Sigmoid colon (tissue), 7 donors: ENCODE data around the gene SLC41A1. TPM values are rescaled to one million over a fixed set of nuclear protein-coding genes. Genes with fewer than 3 reads are reported as not detected.

Experiments used
- DNase-seq: peaks from one replicate; pipeline ENCODE4 v3.0.0-alpha.2; 2019
- H3K27ac ChIP-seq, 4 donors: fragments of 200-600 bp; sonication (generic); one replicate each; pipeline ENCODE4 v1.5.1; 2016 to 2019; ENCODE audit warnings: mild to moderate bottlenecking in 1 of 4
- H3K27me3 ChIP-seq, 3 donors: fragments of 200-600 bp; sonication (generic); one replicate each; pipeline ENCODE4 v1.5.1; 2019; ENCODE audit warnings: mild to moderate bottlenecking in 1 of 3
- H3K36me3 ChIP-seq, 4 donors: fragments of 200-600 bp; sonication (generic); one replicate each; pipeline ENCODE4 v1.5.1; 2016 to 2019
- H3K4me1 ChIP-seq, 4 donors: fragments of 200-600 bp; sonication (generic); one replicate each; pipeline ENCODE4 v1.5.1; 2017 to 2019
- H3K4me3 ChIP-seq, 4 donors: fragments of 200-600 bp; sonication (generic); one replicate each; pipeline ENCODE4 v1.5.1; 2017 to 2019; ENCODE audit warnings: mild to moderate bottlenecking in 2 of 4, moderate library complexity in 1 of 4
- H3K9me3 ChIP-seq, 4 donors: fragments of 200-600 bp in 3 of 4; sonication (generic) in 3 of 4; one replicate each; pipeline versions ENCODE4 v1.5.1 to v1.6.1; 2013 to 2019
- CTCF ChIP-seq, 4 experiments: fragments of 450-650 bp in 3 of 4; fragments of 200-600 bp in 1 of 4; IDR thresholded peaks; one replicate each; pipeline ENCODE4 v1.5.1; 2016 to 2019; ENCODE audit warnings: antibody characterized with exemption in 4 of 4, mild to moderate bottlenecking in 3 of 4, moderate library complexity in 2 of 4
- EP300 ChIP-seq, 4 donors: sonication (generic); formaldehyde crosslinking; IDR thresholded peaks; one replicate each; pipeline ENCODE4 v1.6.1; 2017; ENCODE audit warnings: antibody characterized with exemption in 4 of 4
- POLR2A ChIP-seq, 2 donors: fragments of 450-650 bp; IDR thresholded peaks; one replicate each; pipeline ENCODE4 v1.6.1; 2016; ENCODE audit warnings: antibody characterized with exemption in 2 of 2, mild to moderate bottlenecking in 2 of 2, moderate library complexity in 2 of 2
- POLR2AphosphoS5 ChIP-seq, 4 donors: sonication (generic); formaldehyde crosslinking; IDR thresholded peaks; one replicate each; pipeline ENCODE4 v1.6.1; 2017; ENCODE audit warnings: antibody characterized with exemption in 4 of 4
- WGBS, 2 donors: extraction: QIAGEN DNeasy Blood & Tissue Kit; methylation state at CpG; one replicate each; pipeline ENCODE4 v1.1.7; 2013; 5-methylcytosine and 5-hydroxymethylcytosine counted together
- intact Hi-C: fragments of 100-400 bp; cut with DNase I; formaldehyde crosslinking; loops from one replicate; pipeline ENCODE4 v1.15.1; 2023
- polyA plus RNA-seq, 3 donors: library from polyadenylated mRNA; stranded (reverse); fragments of 200-250 nt; gene quantifications; one replicate each; pipeline ENCODE4 v1.2.3, GENCODE V29; 2013
- total RNA-seq, 4 donors: library from RNA; depleted of rRNA; stranded (reverse); fragments of >200 nt; gene quantifications; one replicate each; pipeline ENCODE4 v1.1.0, GENCODE V29; 2016
- donor health status: healthy with polysubstance abuse.
- donor health status: Bipolar disorder and iron deficiency.
- donor health status: healthy.

The SLC41A1 gene
- total and polyA plus RNA-seq, 7 donors, result 1.8 to 46.3 (median 11.4) TPM

GRCh38 chr1:205852969-205853368 is 40.0 kb upstream of the SLC41A1 start:
- intact Hi-C loops, result no loop called here
- H3K9me3 ChIP-seq, result peaks cover 0 to 5% (median 0%) of the 10 kb centered on the region in 4 donors
- H3K4me3 ChIP-seq, result no peak overlapping the region
- TF ChIP-seq CTCF (IDR thresholded peaks at IDR 0.05) (no peak), POLR2A (IDR thresholded peaks at IDR 0.05) (no peak), POLR2AphosphoS5 (IDR thresholded peaks at IDR 0.05) (no peak), EP300 (IDR thresholded peaks at IDR 0.05) (no peak)
- H3K36me3 ChIP-seq, result no peaks in the 10 kb centered on the region
- no peak overlapping the region for H3K27ac ChIP-seq
- no peak for DNase-seq
- H3K4me1 ChIP-seq, result peaks cover 0 to 7% (median 3%) of the 10 kb centered on the region in 4 donors
- no peaks in the 10 kb centered on the region for H3K27me3 ChIP-seq

- no peak overlapping the region for H3K27ac ChIP-seq
- WGBS, 2 donors, result 39 to 75% methylated on average over 4 of the region's 4 CpGs
Observed at GRCh38 chr1:205851993-205852392, 39.0 kb upstream of the SLC41A1 start.

GRCh38 chr1:205849619-205850355 is 36.8 kb upstream of the SLC41A1 start, which contains the start of gene PM20D1:
Gene PM20D1 (minus strand): TSS chr1:205850132. CDS start chr1:205850072, 60 bp downstream.
- no peak for TF ChIP-seq EP300 (IDR thresholded peaks at IDR 0.05)
- peak in 1 of 4 donors; percentile 75 for TF ChIP-seq POLR2AphosphoS5 (IDR thresholded peaks at IDR 0.05)
- TF ChIP-seq POLR2A (IDR thresholded peaks at IDR 0.05), result no peak
- Histone ChIP-seq H3K27me3 (no peaks in the 10 kb centered on the region), H3K4me1 (peaks cover 0 to 7% (median 3%) of the 10 kb centered on the region in 4 donors), H3K36me3 (no peaks in the 10 kb centered on the region), H3K4me3 (peak within 1 kb of the TSS; percentile 18 to 49 (median 38)), H3K9me3 (peaks cover 0 to 5% (median 0%) of the 10 kb centered on the region in 4 donors), H3K27ac (no peak within 1 kb of the TSS)
- WGBS, 2 donors, result 53 to 71% methylated on average over 39 of the region's 39 CpGs
- peak; percentile 86 for DNase-seq
- intact Hi-C loops, result no loop called here

More at GRCh38 chr1:205851993-205852392, 39.0 kb upstream of the SLC41A1 start:
- Histone ChIP-seq H3K4me3 (no peak overlapping the region), H3K27me3 (no peaks in the 10 kb centered on the region), H3K4me1 (peaks cover 0 to 7% (median 3%) of the 10 kb centered on the region in 4 donors), H3K36me3 (no peaks in the 10 kb centered on the region), H3K9me3 (peaks cover 0 to 5% (median 0%) of the 10 kb centered on the region in 4 donors)
- TF ChIP-seq EP300 (IDR thresholded peaks at IDR 0.05), result no peak
- no peak for TF ChIP-seq POLR2AphosphoS5 (IDR thresholded peaks at IDR 0.05)
- TF ChIP-seq POLR2A (IDR thresholded peaks at IDR 0.05), result no peak
- no peak for TF ChIP-seq CTCF (IDR thresholded peaks at IDR 0.05)
- intact Hi-C loops, result no loop called here
- DNase-seq, result no peak

GRCh38 chr1:205843036-205843859 is 30.2 kb upstream of the SLC41A1 start:
- no peak for DNase-seq
- WGBS, 2 donors, result 52 to 77% methylated on average over 3 of the region's 3 CpGs
- no peak for TF ChIP-seq POLR2AphosphoS5 (IDR thresholded peaks at IDR 0.05)
- TF ChIP-seq CTCF (IDR thresholded peaks at IDR 0.05), result no peak
- no peak for TF ChIP-seq EP300 (IDR thresholded peaks at IDR 0.05)
- no peak for TF ChIP-seq POLR2A (IDR thresholded peaks at IDR 0.05)
- Histone ChIP-seq H3K9me3 (no peaks in the 10 kb centered on the region), H3K4me1 (no peaks in the 10 kb centered on the region), H3K36me3 (no peaks in the 10 kb centered on the region), H3K4me3 (no peak overlapping the region), H3K27me3 (no peaks in the 10 kb centered on the region), H3K27ac (no peak overlapping the region)
- intact Hi-C loops, result no loop called here

GRCh38 chr1:205842229-205842628 is 29.2 kb upstream of the SLC41A1 start:
- WGBS, 2 donors, result 92 to 94% methylated on average over 2 of the region's 2 CpGs
- intact Hi-C loops, result no loop called here
- no peak for DNase-seq
- no peak overlapping the region for H3K4me3 ChIP-seq
- no peaks in the 10 kb centered on the region for H3K9me3 ChIP-seq
- H3K27me3 ChIP-seq, result no peaks in the 10 kb centered on the region
- no peak overlapping the region for H3K27ac ChIP-seq
- H3K36me3 ChIP-seq, result no peaks in the 10 kb centered on the region
- TF ChIP-seq POLR2A (IDR thresholded peaks at IDR 0.05) (no peak), EP300 (IDR thresholded peaks at IDR 0.05) (no peak), CTCF (IDR thresholded peaks at IDR 0.05) (no peak), POLR2AphosphoS5 (IDR thresholded peaks at IDR 0.05) (no peak)
- H3K4me1 ChIP-seq, result no peaks in the 10 kb centered on the region
